Measurements from ENCODE around the gene KDM4E. TPM values are rescaled to one million over a fixed set of nuclear protein-coding genes. Genes with fewer than 3 reads are reported as not detected.
"Not testable (repeated sequence)": the region's sequence is repeated elsewhere in the genome, so short reads cannot be mapped to it uniquely, and the experiment has no call there.

KDM4E gene
- not detected for total RNA-seq

- no peak for ATAC-seq
Measured at GRCh38 chr11:95024958-95025357, at the start of gene KDM4E. TSS of gene KDM4E (plus strand) at chr11:95025258. CDS start at chr11:95025558, 300 bp downstream.

GRCh38 chr11:94975599-94975998 is 49.5 kb upstream of the KDM4E start:
- no peak for ATAC-seq

GRCh38 chr11:94987378-94987777 is 37.7 kb upstream of the KDM4E start:
- ATAC-seq, result no peak

DNA sequence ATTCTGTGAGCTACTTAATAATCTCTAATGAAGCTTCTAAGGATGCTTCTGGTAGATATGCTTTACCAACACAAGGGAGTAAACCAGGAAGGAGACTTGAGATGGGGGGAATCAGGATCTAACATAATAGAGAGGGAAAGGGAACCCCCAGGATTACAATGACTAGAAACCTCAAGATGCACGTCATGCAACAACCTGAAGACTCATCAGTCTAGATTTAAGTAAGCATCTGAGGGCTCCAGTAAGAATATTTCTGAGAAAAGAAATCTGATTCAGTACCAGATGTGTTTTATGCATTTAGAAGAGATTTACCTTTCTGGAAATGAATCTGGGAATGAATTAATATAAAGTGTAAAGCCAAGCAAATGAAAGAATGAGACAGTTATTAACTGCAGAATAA is 36.3 kb upstream of the KDM4E start:
- no peak for ATAC-seq

DNA sequence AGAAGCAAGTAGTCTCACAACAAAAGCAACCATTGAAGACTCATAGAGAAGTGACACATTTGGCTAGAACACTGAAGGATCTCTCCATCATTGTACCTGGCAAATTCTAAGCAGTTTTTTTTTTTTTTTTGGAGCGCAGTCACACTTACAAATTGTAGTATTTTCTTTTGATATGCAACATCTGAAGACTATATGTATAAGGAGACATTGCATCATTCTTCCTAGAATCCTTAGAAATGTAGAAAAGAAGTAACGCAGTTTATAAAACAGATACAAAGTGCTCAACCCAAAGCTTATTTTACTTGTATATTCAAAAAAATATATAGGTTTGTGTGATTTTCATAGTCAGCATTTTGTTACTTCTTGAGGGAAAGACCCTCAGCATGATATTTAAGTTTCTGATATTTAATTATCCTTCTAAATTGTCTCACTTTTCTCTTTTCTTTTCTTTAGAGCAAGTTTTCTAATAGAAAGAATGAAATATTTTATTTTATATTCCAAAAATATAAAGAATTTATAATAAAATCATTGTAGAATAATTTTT is 31.6 kb upstream of the KDM4E start:
- ATAC-seq, result no peak

DNA sequence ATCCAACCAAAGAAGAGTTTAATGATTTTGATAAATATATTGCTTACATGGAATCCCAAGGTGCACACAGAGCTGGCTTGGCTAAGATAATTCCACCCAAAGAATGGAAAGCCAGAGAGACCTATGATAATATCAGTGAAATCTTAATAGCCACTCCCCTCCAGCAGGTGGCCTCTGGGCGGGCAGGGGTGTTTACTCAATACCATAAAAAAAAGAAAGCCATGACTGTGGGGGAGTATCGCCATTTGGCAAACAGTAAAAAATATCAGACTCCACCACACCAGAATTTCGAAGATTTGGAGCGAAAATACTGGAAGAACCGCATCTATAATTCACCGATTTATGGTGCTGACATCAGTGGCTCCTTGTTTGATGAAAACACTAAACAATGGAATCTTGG is 27.6 kb upstream of the KDM4E start:
- no peak for ATAC-seq

- ATAC-seq, result no peak
Measured at GRCh38 chr11:94998285-94998684, 26.8 kb upstream of the KDM4E start.

- no peak for ATAC-seq
Measured at GRCh38 chr11:95003716-95004115, 21.3 kb upstream of the KDM4E start.

DNA sequence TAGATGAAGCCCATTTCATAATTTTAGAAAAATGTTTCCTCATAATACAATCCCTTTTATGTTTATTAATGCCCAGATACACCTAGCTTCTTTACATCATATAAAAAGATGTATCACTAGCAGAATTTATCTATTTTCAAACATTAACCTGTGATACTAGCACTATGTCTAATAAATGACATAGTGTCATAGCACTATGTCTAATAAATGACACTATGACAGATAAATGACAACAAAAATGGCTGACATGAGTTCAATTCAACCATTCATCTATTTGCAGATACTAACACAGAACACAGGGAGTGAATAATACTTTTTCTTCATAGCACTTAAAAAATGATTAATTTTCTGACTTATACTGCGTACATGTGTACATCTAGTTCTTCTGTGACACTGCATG is 19.4 kb upstream of the KDM4E start:
- ATAC-seq, result no peak

DNA sequence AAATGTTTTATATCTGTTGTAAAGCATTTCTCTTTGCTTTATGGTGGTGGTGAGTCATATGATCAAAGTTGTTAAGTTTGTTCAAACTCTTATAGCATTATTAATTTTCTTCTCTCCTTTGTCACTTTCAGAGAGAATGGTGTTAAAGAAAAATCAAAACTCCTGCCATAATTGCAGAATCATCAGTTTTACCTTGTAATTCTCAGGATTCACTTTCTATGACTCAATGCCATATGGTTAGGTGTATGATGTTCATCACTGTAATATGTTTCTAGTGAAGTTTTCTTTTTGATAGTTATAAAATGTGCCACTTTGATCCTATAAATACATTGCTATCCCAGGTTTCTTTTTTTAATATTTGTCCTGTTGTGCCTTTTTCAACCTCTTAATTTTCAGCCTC is 13.7 kb upstream of the KDM4E start:
- no peak for ATAC-seq

DNA sequence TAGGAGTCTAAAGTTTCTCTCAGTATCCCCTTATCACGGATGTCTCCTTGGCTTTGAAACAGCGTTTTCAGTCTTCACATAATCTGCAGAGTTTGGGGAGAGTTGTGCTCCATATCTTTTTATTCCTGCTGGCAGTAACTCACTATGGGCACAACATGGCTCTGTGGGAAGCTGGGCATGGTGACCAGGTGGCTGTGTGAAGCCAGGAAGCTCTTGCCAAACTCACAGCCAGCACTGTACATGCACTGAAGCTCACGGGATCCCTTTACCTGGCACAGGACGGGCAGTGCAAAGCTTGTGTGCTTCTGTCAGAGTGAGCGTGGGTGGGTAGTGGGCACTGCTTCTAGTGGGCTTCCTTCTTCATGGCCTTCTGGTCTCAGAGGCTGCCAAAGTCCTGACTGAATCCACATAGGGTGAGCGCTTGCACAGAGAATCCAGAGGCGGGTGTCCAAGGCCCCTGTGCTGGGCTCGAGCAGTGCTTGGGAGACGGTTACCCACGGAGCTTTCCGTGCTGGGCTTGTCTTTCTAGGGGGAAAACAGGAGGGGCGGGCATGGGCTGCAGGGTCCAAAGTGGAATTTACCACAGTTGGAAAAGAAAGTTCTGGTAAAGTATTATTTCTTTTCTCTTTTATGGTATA is 10.8 kb upstream of the KDM4E start:
- no peak for ATAC-seq

GRCh38 chr11:95016139-95016538 is 8.9 kb upstream of the KDM4E start:
- no peak for ATAC-seq

DNA sequence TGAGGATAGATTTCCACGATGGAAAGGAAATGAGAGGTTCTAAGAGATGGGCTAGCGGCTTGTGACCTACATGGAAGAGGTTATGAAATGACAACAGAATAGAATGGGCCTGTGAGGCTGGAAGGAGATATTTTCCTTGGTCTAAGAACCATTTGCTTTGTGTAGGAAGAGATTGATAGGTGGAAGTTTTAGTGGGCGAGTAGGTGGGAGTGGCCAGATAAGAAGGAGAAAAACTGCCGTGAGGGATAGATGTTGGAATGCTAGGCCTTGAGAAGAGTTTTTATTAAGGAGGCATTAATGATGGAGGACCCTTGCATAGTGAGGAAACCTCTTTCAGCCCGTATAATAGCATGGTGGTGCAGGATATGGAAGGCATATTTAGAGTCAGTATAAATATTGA is 3.6 kb upstream of the KDM4E start:
- ATAC-seq, result not testable (repeated sequence)

DNA sequence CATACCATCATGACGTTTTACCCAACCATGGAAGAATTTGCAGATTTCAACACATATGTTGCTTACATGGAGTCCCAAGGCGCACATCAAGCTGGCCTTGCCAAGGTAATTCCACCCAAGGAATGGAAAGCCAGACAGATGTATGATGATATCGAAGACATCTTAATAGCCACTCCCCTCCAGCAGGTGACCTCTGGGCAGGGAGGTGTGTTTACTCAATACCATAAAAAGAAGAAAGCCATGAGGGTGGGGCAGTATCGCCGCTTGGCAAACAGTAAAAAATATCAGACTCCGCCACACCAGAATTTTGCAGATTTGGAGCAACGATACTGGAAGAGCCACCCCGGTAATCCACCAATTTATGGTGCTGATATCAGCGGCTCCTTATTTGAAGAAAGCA is 536 bp downstream of the KDM4E start:
- not testable (repeated sequence) for ATAC-seq

- no peak for ATAC-seq
Measured at GRCh38 chr11:95028357-95028756, 3.3 kb downstream of the KDM4E start.

- ATAC-seq, result no peak
Measured at GRCh38 chr11:95033051-95033450, 8.0 kb downstream of the KDM4E start.

DNA sequence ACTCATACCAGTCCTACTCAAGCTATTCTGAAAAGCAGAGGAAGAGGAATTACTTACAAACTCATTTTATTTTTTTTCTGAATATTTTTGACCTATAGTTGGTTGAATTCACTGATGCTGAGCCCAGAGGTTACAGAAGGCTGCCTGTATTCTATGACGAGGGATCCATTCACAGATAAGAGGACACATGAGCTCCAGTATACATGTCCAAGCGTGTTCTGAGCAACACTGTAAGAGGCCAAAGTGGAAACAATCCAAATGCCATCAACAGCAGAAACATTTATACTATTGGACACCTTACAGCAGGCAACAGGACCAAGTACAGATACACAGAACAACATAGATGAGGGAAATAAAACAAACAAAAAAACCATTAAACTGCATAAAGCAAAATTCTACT is 10.3 kb downstream of the KDM4E start:
- ATAC-seq, result no peak

DNA sequence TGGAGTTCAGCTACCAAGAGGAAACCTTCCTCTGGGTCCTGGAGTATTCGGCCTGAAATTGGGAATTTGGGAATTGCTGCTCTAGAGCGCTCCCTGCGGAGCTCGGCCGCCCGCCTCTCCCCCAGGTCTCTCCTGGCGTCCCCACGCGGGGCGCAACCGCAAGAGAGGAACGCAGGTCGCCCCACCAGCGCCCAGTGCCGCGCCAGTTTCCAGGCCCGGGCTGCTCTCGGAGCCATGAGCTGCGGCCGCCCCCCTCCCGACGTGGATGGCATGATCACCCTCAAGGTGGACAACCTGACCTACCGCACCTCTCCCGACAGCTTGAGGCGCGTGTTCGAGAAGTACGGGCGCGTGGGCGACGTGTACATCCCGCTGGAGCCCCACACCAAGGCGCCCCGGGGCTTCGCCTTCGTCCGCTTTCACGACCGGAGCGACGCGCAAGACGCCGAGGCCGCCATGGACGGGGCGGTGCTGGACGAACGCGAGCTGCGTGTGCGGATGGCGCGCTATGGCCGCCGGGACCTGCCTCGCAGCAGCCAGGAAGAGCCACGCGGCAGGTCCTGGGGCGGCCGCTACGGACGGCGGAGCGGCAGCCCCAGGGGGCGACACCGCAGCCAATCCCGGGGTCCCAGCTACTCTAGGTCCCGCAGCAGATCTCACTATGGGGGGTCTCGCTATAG is 12.4 kb downstream of the KDM4E start:
- peak; percentile 25 for ATAC-seq

- ATAC-seq, result no peak
Measured at GRCh38 chr11:95042239-95042638, 17.2 kb downstream of the KDM4E start.

DNA sequence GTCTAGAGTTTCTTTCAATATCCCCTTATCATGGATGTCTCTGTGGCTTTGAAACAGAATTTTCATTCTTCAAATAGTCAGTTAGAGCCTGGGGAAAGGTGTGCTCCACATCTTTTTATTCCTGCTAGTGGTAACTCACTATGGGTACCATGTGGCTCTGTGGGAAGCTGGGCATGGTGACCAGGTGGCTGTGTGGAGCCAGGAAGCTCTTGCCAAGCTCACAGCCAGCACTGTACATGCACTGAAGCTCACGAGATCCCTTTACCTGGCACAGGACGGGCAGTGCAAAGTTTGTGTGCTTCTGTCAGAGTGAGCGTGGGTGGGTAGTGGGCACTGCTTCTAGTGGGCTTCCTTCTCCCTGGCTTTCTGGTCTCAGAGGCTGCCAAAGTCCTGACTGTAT is 17.8 kb downstream of the KDM4E start:
- no peak for ATAC-seq

DNA sequence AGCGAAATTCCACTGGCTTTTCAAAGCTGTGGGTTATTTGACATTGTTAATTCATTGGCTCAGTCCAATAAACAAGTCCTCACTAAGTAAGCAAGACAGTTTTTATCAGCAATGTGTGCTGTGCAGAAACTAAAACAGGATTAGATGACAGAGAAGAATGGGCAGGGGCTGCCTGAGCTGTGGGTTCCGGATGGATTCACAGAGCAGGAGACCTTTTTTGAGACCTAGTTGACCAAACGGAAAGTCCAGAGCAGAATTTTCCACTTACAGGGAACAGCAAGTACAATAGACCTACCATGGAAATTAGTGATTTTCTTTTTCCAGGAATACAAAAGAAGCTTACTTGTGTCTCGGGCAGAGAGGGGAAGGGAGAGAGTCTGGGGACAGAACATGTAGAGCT is 19.0 kb downstream of the KDM4E start:
- no peak for ATAC-seq

DNA sequence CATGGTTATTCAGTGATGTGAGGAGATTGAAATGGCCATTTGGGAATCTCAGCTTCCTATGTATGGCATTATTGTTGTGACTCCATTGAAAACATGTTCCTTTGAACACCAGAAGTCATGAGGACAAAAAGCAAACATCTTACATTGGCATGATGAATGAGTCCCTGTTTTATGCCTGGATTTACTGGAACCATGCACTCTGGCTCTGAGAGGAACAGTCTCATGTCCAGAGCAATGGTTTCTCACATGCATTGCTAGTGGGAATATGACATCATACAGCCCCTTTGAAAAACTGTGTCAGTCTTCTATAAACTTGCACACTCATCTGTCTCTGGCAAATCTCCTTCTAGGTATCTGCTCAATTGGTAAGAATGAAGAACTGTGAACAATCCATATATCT is 20.8 kb downstream of the KDM4E start:
- no peak for ATAC-seq

DNA sequence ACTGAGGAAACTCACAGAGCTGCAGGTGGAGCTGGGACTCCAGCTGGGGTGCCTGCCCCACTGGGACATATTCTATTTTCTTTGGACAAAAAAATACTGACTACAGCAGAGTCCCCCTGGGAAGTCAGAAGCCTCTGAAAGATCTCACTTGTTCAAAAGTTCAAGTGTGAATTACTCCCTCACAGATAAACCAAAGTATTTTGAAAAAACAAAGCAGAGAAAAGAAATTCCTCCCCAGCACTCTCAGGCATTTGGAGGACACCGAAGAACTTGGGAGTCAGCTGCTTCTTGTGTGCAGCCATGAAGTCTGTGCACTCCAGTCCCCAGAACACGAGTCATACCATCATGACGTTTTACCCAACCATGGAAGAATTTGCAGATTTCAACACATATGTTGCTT is 24.1 kb downstream of the KDM4E start, which contains the start of gene KDM4F:
Gene KDM4F, plus strand, starts transcription at position 301 of the 400 bp plus-strand sequence.
- ATAC-seq, result not testable (repeated sequence)

GRCh38 chr11:95050595-95051202 is 25.6 kb downstream of the KDM4E start:
- ATAC-seq, result no peak

Data from esophagus mucosa (tissue), 1 donor.